Epithelial cell of proximal tubule (primary cell): ENCODE measurements around the gene SCO2. TPM values are rescaled to one million over a fixed set of nuclear protein-coding genes. Genes with fewer than 3 reads are reported as not detected.

Experiments
- DNase-seq: peaks from one replicate; pipeline ENCODE4 v3.0.0-alpha.2; 2011; ENCODE audit warnings: low read depth
- H3K4me3 ChIP-seq: 2 replicates; pipeline ENCODE4 v1.5.1; 2011; ENCODE audit warnings: low read depth, mild to moderate bottlenecking, low read length
- total RNA-seq: library from RNA; depleted of rRNA; stranded (reverse); fragments of >200 nt; gene quantifications from 2 replicates; pipeline ENCODE4 v1.2.3, GENCODE V29; 2015
- TF ChIP-seq, protein P1 (sequence below): conservative IDR thresholded peaks from 2 replicates; pipeline ENCODE4 v1.5.1; 2012; ENCODE audit warnings: low read depth, mild to moderate bottlenecking, low read length

The SCO2 gene
- total RNA-seq, 1 donor from 2014 or later, result not detected

- H3K4me3 ChIP-seq, result no peak overlapping the region
- DNase-seq, result no peak
- TF ChIP-seq, protein P1, sequence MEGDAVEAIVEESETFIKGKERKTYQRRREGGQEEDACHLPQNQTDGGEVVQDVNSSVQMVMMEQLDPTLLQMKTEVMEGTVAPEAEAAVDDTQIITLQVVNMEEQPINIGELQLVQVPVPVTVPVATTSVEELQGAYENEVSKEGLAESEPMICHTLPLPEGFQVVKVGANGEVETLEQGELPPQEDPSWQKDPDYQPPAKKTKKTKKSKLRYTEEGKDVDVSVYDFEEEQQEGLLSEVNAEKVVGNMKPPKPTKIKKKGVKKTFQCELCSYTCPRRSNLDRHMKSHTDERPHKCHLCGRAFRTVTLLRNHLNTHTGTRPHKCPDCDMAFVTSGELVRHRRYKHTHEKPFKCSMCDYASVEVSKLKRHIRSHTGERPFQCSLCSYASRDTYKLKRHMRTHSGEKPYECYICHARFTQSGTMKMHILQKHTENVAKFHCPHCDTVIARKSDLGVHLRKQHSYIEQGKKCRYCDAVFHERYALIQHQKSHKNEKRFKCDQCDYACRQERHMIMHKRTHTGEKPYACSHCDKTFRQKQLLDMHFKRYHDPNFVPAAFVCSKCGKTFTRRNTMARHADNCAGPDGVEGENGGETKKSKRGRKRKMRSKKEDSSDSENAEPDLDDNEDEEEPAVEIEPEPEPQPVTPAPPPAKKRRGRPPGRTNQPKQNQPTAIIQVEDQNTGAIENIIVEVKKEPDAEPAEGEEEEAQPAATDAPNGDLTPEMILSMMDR, result peak; percentile 24
These were observed 39.9 kb downstream of the SCO2 start for GRCh38 chr22:50485221-50486131.

GRCh38 chr22:50483977-50484853, 41.2 kb downstream of the SCO2 start:
- TF ChIP-seq, protein P1, result no peak
- DNase-seq, result no peak
- H3K4me3 ChIP-seq, result peak overlapping the region; percentile 16

GRCh38 chr22:50483556-50483955, 41.8 kb downstream of the SCO2 start:
- TF ChIP-seq, protein P1, result no peak
- no peak for DNase-seq
- peak overlapping the region; percentile 16 for H3K4me3 ChIP-seq

GRCh38 chr22:50483106-50483505, 42.3 kb downstream of the SCO2 start:
- H3K4me3 ChIP-seq, result peak overlapping the region; percentile 70
- TF ChIP-seq, protein P1, result no peak
- no peak for DNase-seq

DNA sequence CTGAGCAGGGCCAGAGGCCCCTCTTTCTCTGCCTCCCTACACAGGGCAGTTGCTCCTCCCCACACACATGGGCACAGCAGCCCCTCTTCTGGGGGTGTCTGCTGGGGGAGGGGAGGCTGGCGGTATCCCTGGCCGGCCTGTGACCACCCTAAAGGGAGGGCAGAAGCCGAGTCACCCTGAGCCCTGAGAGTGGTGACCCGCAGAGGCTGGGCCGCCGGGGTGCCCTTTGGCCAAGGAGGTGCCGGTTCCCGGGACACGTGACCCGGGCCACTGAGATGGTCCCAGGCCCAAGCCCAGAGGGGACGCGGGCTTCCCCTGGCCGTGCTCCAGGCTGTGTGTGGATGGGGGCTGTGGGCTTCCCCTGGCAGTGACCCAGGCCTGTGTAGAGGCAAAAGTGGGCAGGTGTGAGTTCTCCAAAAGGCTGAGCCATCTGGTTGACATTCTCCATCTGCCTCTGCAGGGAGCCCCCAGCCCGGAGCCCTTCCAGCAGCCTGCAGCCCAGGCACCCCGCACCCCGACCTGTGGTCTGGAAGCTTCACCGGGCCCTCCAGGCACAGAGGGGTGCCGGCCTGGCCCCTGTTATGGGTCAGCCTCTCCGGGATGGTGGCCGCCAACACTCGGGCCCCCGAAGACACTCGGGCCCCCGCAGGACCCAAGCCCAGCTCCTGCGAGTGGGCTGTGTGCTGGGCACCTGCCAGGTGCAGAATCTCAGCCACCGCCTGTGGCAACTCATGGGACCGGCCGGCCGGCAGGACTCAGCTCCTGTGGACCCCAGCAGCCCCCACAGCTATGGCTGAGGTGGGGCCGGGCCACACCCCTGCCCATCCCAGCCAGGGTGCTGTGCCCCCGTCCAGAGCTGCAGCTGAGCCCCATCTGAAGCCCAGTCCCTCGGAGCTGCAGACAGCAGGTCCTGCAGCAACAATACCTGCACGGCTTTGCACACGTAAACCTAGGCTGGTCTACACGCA, 43.0 kb downstream of the SCO2 start:
- no peak for DNase-seq
- TF ChIP-seq, protein P1, result no peak
- H3K4me3 ChIP-seq, result peak overlapping the region; percentile 70
